K562 (cell line): ENCODE results near the gene CDK4. TPM values are rescaled to one million over a fixed set of nuclear protein-coding genes. Genes with fewer than 3 reads are reported as not detected.

Source experiments
- ARID1B ChIP-seq: fragments of 450-650 bp; IDR thresholded peaks from 2 replicates; pipeline ENCODE4 v1.6.1; 2016; ENCODE audit warnings: antibody characterized with exemption, mild to moderate bottlenecking, inconsistent platforms
- DACH1 ChIP-seq: fragments of 450-650 bp; IDR thresholded peaks from 2 replicates; pipeline ENCODE4 v1.6.1; 2018; ENCODE audit not compliant: partially characterized antibody
- EP300 ChIP-seq: IDR thresholded peaks from 2 replicates; pipeline ENCODE4 v1.6.1; 2012; ENCODE audit warnings: low read length, improper control_type of control experiment
- IRF2 ChIP-seq: sonication (generic); formaldehyde crosslinking; IDR thresholded peaks from 2 replicates; pipeline ENCODE4 v1.8.1; 2022; ENCODE audit warnings: mild to moderate bottlenecking, missing genetic modification reagents
- KLF16 ChIP-seq: IDR thresholded peaks from 2 replicates; pipeline ENCODE4 v1.6.1; 2016; ENCODE audit warnings: antibody characterized with exemption
- PHF8 ChIP-seq: fragments of 200-600 bp; sonication (generic); IDR thresholded peaks from 2 replicates; pipeline ENCODE4 v1.6.1; 2012; ENCODE audit warnings: mixed run types, mild to moderate bottlenecking, inconsistent platforms, low read length, moderate library complexity, borderline replicate concordance
- RBM17 ChIP-seq: fragments of 200-400 bp; formaldehyde crosslinking; IDR thresholded peaks from 2 replicates; pipeline ENCODE4 v1.6.1; 2017; ENCODE audit warnings: low read depth, mild to moderate bottlenecking, low read length, borderline replicate concordance
- SIRT6 ChIP-seq: IDR thresholded peaks from one replicate; pipeline ENCODE4 v1.6.1; 2012; ENCODE audit warnings: low read depth, mild to moderate bottlenecking, control low read depth, inconsistent platforms, low read length, moderate library complexity
- STAT5A ChIP-seq: IDR thresholded peaks from 2 replicates; pipeline ENCODE4 v1.6.1; 2012; ENCODE audit warnings: low read length, inconsistent platforms, borderline replicate concordance
- ZFP30 ChIP-seq: fragments of 250-450 bp; sonication (Bioruptor Pico); IDR thresholded peaks from 2 replicates; pipeline ENCODE4 v1.8.0; 2022; ENCODE audit warnings: moderate library complexity, mild to moderate bottlenecking, inconsistent platforms, borderline replicate concordance
- polyA plus RNA-seq, 8 experiments: library from polyadenylated mRNA; depleted of rRNA in 4 of 8; stranded (reverse) in 5 of 8; unstranded in 3 of 8; fragments of >200 nt; fragmentation: Nextera tagmentation in 2 of 8; fragmentation: Illumina TruSeq in 1 of 8; extraction: Ambion mirVana in 2 of 8; extraction: Trizol in 1 of 8; gene quantifications; 2 replicates each; pipeline versions ENCODE4 v1.2.1 to v1.2.3, GENCODE V29; 2011 to 2014; ENCODE audit warnings: inconsistent platforms in 1 of 8, missing spikeins in 1 of 8
- total RNA-seq, 7 experiments: library from RNA; depleted of rRNA in 6 of 7; stranded (reverse); fragments of >200 nt in 6 of 7; fragmentation: Illumina TruSeq in 2 of 7; extraction: Trizol in 2 of 7; gene quantifications; 2 replicates each; pipeline versions ENCODE4 v1.2.1 to v1.2.3, GENCODE V29; 2011 to 2021; ENCODE audit warnings: low replicate concordance in 1 of 7
- TF ChIP-seq, protein P1 (sequence below): sonication (generic); formaldehyde crosslinking; IDR thresholded peaks from 2 replicates; pipeline ENCODE4 v1.8.0; 2023; ENCODE audit warnings: mild to moderate bottlenecking, missing genetic modification reagents
- TF ChIP-seq, protein P2 (sequence below): sonication (generic); formaldehyde crosslinking; IDR thresholded peaks from 2 replicates; pipeline ENCODE4 v1.8.1; 2022; ENCODE audit warnings: missing genetic modification reagents
- TF ChIP-seq, protein P3 (sequence below): sonication (generic); formaldehyde crosslinking; IDR thresholded peaks from 2 replicates; pipeline ENCODE4 v1.8.0; 2022; ENCODE audit warnings: mild to moderate bottlenecking, missing genetic modification reagents
- TF ChIP-seq, protein P4 (sequence below): fragments of 450-650 bp; IDR thresholded peaks from 2 replicates; pipeline ENCODE4 v1.6.1; 2016; ENCODE audit warnings: borderline replicate concordance

CDK4 gene
- total and polyA plus RNA-seq, 9 of the 15 experiments (the other 6 are each of a cell fraction or from before 2014, with no cell fraction given): 37.8 to 436 (median 238) TPM

GRCh38 chr12:57782608-57783465 is 30.7 kb upstream of the CDK4 start, which contains the start of gene TSFM (continued):
- TF ChIP-seq, protein P1, sequence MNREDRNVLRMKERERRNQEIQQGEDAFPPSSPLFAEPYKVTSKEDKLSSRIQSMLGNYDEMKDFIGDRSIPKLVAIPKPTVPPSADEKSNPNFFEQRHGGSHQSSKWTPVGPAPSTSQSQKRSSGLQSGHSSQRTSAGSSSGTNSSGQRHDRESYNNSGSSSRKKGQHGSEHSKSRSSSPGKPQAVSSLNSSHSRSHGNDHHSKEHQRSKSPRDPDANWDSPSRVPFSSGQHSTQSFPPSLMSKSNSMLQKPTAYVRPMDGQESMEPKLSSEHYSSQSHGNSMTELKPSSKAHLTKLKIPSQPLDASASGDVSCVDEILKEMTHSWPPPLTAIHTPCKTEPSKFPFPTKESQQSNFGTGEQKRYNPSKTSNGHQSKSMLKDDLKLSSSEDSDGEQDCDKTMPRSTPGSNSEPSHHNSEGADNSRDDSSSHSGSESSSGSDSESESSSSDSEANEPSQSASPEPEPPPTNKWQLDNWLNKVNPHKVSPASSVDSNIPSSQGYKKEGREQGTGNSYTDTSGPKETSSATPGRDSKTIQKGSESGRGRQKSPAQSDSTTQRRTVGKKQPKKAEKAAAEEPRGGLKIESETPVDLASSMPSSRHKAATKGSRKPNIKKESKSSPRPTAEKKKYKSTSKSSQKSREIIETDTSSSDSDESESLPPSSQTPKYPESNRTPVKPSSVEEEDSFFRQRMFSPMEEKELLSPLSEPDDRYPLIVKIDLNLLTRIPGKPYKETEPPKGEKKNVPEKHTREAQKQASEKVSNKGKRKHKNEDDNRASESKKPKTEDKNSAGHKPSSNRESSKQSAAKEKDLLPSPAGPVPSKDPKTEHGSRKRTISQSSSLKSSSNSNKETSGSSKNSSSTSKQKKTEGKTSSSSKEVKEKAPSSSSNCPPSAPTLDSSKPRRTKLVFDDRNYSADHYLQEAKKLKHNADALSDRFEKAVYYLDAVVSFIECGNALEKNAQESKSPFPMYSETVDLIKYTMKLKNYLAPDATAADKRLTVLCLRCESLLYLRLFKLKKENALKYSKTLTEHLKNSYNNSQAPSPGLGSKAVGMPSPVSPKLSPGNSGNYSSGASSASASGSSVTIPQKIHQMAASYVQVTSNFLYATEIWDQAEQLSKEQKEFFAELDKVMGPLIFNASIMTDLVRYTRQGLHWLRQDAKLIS (CRISPR knock-in tag): peak; percentile 77; the same call in 1 of the 2 replicates
- TF ChIP-seq STAT5A: peak; percentile 43; the same call in 1 of the 2 replicates
- TF ChIP-seq, protein P2, sequence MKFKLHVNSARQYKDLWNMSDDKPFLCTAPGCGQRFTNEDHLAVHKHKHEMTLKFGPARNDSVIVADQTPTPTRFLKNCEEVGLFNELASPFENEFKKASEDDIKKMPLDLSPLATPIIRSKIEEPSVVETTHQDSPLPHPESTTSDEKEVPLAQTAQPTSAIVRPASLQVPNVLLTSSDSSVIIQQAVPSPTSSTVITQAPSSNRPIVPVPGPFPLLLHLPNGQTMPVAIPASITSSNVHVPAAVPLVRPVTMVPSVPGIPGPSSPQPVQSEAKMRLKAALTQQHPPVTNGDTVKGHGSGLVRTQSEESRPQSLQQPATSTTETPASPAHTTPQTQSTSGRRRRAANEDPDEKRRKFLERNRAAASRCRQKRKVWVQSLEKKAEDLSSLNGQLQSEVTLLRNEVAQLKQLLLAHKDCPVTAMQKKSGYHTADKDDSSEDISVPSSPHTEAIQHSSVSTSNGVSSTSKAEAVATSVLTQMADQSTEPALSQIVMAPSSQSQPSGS (CRISPR knock-in tag): 0 out of 2 replicates have a peak, but pooled peaks have one; percentile 38
- TF ChIP-seq RBM17: no peak
- TF ChIP-seq, protein P3, sequence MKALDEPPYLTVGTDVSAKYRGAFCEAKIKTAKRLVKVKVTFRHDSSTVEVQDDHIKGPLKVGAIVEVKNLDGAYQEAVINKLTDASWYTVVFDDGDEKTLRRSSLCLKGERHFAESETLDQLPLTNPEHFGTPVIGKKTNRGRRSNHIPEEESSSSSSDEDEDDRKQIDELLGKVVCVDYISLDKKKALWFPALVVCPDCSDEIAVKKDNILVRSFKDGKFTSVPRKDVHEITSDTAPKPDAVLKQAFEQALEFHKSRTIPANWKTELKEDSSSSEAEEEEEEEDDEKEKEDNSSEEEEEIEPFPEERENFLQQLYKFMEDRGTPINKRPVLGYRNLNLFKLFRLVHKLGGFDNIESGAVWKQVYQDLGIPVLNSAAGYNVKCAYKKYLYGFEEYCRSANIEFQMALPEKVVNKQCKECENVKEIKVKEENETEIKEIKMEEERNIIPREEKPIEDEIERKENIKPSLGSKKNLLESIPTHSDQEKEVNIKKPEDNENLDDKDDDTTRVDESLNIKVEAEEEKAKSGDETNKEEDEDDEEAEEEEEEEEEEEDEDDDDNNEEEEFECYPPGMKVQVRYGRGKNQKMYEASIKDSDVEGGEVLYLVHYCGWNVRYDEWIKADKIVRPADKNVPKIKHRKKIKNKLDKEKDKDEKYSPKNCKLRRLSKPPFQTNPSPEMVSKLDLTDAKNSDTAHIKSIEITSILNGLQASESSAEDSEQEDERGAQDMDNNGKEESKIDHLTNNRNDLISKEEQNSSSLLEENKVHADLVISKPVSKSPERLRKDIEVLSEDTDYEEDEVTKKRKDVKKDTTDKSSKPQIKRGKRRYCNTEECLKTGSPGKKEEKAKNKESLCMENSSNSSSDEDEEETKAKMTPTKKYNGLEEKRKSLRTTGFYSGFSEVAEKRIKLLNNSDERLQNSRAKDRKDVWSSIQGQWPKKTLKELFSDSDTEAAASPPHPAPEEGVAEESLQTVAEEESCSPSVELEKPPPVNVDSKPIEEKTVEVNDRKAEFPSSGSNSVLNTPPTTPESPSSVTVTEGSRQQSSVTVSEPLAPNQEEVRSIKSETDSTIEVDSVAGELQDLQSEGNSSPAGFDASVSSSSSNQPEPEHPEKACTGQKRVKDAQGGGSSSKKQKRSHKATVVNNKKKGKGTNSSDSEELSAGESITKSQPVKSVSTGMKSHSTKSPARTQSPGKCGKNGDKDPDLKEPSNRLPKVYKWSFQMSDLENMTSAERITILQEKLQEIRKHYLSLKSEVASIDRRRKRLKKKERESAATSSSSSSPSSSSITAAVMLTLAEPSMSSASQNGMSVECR: peak; percentile 75
- peak; percentile 60; the same call in 1 of the 2 replicates for TF ChIP-seq EP300
- TF ChIP-seq ZFP30 (CRISPR knock-in tag): no peak
- 0 out of 2 replicates have a peak, but pooled peaks have one; percentile 61 for TF ChIP-seq IRF2 (CRISPR knock-in tag)
- peak; percentile 95 for TF ChIP-seq KLF16
- peak; percentile 81 for TF ChIP-seq SIRT6
- peak; percentile 97 for TF ChIP-seq PHF8
- TF ChIP-seq, protein P4, sequence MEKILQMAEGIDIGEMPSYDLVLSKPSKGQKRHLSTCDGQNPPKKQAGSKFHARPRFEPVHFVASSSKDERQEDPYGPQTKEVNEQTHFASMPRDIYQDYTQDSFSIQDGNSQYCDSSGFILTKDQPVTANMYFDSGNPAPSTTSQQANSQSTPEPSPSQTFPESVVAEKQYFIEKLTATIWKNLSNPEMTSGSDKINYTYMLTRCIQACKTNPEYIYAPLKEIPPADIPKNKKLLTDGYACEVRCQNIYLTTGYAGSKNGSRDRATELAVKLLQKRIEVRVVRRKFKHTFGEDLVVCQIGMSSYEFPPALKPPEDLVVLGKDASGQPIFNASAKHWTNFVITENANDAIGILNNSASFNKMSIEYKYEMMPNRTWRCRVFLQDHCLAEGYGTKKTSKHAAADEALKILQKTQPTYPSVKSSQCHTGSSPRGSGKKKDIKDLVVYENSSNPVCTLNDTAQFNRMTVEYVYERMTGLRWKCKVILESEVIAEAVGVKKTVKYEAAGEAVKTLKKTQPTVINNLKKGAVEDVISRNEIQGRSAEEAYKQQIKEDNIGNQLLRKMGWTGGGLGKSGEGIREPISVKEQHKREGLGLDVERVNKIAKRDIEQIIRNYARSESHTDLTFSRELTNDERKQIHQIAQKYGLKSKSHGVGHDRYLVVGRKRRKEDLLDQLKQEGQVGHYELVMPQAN: peak; percentile 98
- peak; percentile 59 for TF ChIP-seq ARID1B
- TF ChIP-seq DACH1: no peak
